NCI-H1694 (cell line): ENCODE data around the gene ARHGEF3.
"Not testable (repeated sequence)": the region's sequence is repeated elsewhere in the genome, so short reads cannot be mapped to it uniquely, and the experiment has no call there.

ENCODE experiments used
- DNase-seq: peaks from one replicate; lab custom pipeline; 2025; lab: John Stamatoyannopoulos, UW

The ARHGEF3 gene

GRCh38 chr3:56737006-56737405 lies 64.7 kb downstream of the ARHGEF3 start:
- DNase-seq: no peak

- DNase-seq: no peak
Measured at GRCh38 chr3:56732109-56732508, 69.6 kb downstream of the ARHGEF3 start.

- no peak for DNase-seq
Measured at GRCh38 chr3:56725175-56725574, 76.6 kb downstream of the ARHGEF3 start.

- DNase-seq: no peak
Measured at GRCh38 chr3:56724676-56725075, 77.1 kb downstream of the ARHGEF3 start.

GRCh38 chr3:56720849-56721248 lies 80.9 kb downstream of the ARHGEF3 start:
- DNase-seq: no peak

GRCh38 chr3:56718809-56719208 lies 82.9 kb downstream of the ARHGEF3 start:
- DNase-seq: not testable (repeated sequence)

GRCh38 chr3:56711344-56711743 lies 90.4 kb downstream of the ARHGEF3 start:
- no peak for DNase-seq

- DNase-seq: not testable (repeated sequence)
Measured at GRCh38 chr3:56707412-56707811, 94.3 kb downstream of the ARHGEF3 start.

GRCh38 chr3:56706629-56707028 lies 95.1 kb downstream of the ARHGEF3 start:
- no peak for DNase-seq

GRCh38 chr3:56704706-56705105 lies 97.0 kb downstream of the ARHGEF3 start:
- DNase-seq: no peak

- DNase-seq: peak; percentile 12
Measured at GRCh38 chr3:56702490-56703315, 99.0 kb downstream of the ARHGEF3 start.

- no peak for DNase-seq
Measured at GRCh38 chr3:56700151-56700550, 101.6 kb downstream of the ARHGEF3 start.

GRCh38 chr3:56694867-56695683 lies 106.7 kb downstream of the ARHGEF3 start:
- no peak for DNase-seq

- no peak for DNase-seq
Measured at GRCh38 chr3:56693750-56694149, 108.0 kb downstream of the ARHGEF3 start.

- DNase-seq: not testable (repeated sequence)
Measured at GRCh38 chr3:56692520-56693433, 109.0 kb downstream of the ARHGEF3 start.

- DNase-seq: not testable (repeated sequence)
Measured at GRCh38 chr3:56692001-56692365, 109.8 kb downstream of the ARHGEF3 start.

- no peak for DNase-seq
Measured at GRCh38 chr3:56691165-56692000, 110.4 kb downstream of the ARHGEF3 start.

- no peak for DNase-seq
Measured at GRCh38 chr3:56689303-56689702, 112.4 kb downstream of the ARHGEF3 start.

- no peak for DNase-seq
Measured at GRCh38 chr3:56688191-56688590, 113.6 kb downstream of the ARHGEF3 start.

- no peak for DNase-seq
Measured at GRCh38 chr3:56684029-56684428, 117.7 kb downstream of the ARHGEF3 start.
